HepG2 (cell line): ENCODE results near the gene VWA5B1.

ENCODE experiments used
- ARNT ChIP-seq: fragments of 450-650 bp; IDR thresholded peaks from 2 replicates; pipeline ENCODE4 v1.6.1; 2017
- BCL3 ChIP-seq: sonication (generic); formaldehyde crosslinking; IDR thresholded peaks from 2 replicates; pipeline ENCODE4 v1.5.1; 2020; ENCODE audit warnings: mild to moderate bottlenecking, missing genetic modification reagents, moderate library complexity
- CEBPB ChIP-seq: IDR thresholded peaks from 2 replicates; pipeline ENCODE4 v1.6.1; 2011; ENCODE audit warnings: low read depth, low read length, improper control_type of control experiment, borderline replicate concordance
- CEBPZ ChIP-seq: IDR thresholded peaks from 2 replicates; pipeline ENCODE4 v1.6.1; 2012; ENCODE audit warnings: low read length, improper control_type of control experiment
- CTCF ChIP-seq: sonication (generic); formaldehyde crosslinking; IDR thresholded peaks from 2 replicates; pipeline ENCODE4 v1.5.0; 2020; ENCODE audit warnings: mild to moderate bottlenecking, missing genetic modification reagents, moderate library complexity
- EZH2 ChIP-seq: conservative IDR thresholded peaks from 2 replicates; pipeline ENCODE4 v1.6.1; 2012; ENCODE audit warnings: mild to moderate bottlenecking, low read depth, low read length, moderate library complexity
- FOXJ3 ChIP-seq: sonication (generic); formaldehyde crosslinking; IDR thresholded peaks from 2 replicates; pipeline ENCODE4 v1.4.0; 2020; ENCODE audit warnings: missing genetic modification reagents, mild to moderate bottlenecking, borderline replicate concordance
- HNRNPL ChIP-seq: fragments of 200-400 bp; formaldehyde crosslinking; IDR thresholded peaks from 2 replicates; pipeline ENCODE4 v1.6.1; 2017; ENCODE audit warnings: mild to moderate bottlenecking, low read depth, low read length
- KAT7 ChIP-seq: IDR thresholded peaks from 2 replicates; pipeline ENCODE4 v1.6.1; 2018; ENCODE audit warnings: borderline replicate concordance, missing compliant biosample characterization
- NR2F1 ChIP-seq, 2 experiments: fragments of 450-650 bp in 1 of 2; formaldehyde crosslinking in 1 of 2; IDR thresholded peaks; 2 replicates each; pipeline versions ENCODE4 v1.5.0 to v1.6.1; 2016 to 2020; ENCODE audit warnings: mild to moderate bottlenecking in 1 of 2, missing compliant biosample characterization in 1 of 2, missing genetic modification reagents in 1 of 2, moderate library complexity in 1 of 2
- RBAK ChIP-seq: sonication (generic); formaldehyde crosslinking; IDR thresholded peaks from 2 replicates; pipeline ENCODE4 v1.5.1; 2020; ENCODE audit warnings: mild to moderate bottlenecking, missing genetic modification reagents
- SALL1 ChIP-seq: sonication (generic); formaldehyde crosslinking; IDR thresholded peaks from 2 replicates; pipeline ENCODE4 v1.8.0; 2022; ENCODE audit warnings: mild to moderate bottlenecking, missing genetic modification reagents
- TBP ChIP-seq: sonication (generic); formaldehyde crosslinking; IDR thresholded peaks from 2 replicates; pipeline ENCODE4 v1.5.0; 2020; ENCODE audit warnings: missing genetic modification reagents
- ZNF383 ChIP-seq: sonication (generic); formaldehyde crosslinking; IDR thresholded peaks from 2 replicates; pipeline ENCODE4 v1.4.0; 2020; ENCODE audit warnings: missing genetic modification reagents, mild to moderate bottlenecking, borderline replicate concordance

GRCh38 chr1:20361401-20361800 is 70.7 kb downstream of the VWA5B1 start:
- TF ChIP-seq KAT7 (no peak), SALL1 (CRISPR knock-in tag) (no peak), ZNF383 (CRISPR knock-in tag) (no peak), TBP (no peak), HNRNPL (no peak), CTCF (CRISPR knock-in tag) (no peak), RBAK (no peak), BCL3 (no peak), FOXJ3 (CRISPR knock-in tag) (no peak), NR2F1 (CRISPR knock-in tag; IDR thresholded peaks at IDR 0.05) (no peak), ARNT (no peak), CEBPZ (no peak), EZH2 (no peak), CEBPB (no peak)
